Skeletal muscle satellite cell (primary cell): ENCODE measurements around the gene DGCR2.
"Not testable (repeated sequence)": the region's sequence is repeated elsewhere in the genome, so short reads cannot be mapped to it uniquely, and the experiment has no call there.

Experiments
- H3K27me3 ChIP-seq: 2 replicates; pipeline ENCODE4 v1.7.0; 2013; ENCODE audit warnings: low read length; ENCODE audit not compliant: control insufficient read depth, insufficient read depth
- H3K36me3 ChIP-seq: 2 replicates; pipeline ENCODE4 v1.7.0; 2013; ENCODE audit warnings: mild to moderate bottlenecking, control low read depth, low read length; ENCODE audit not compliant: insufficient read depth
- H3K4me1 ChIP-seq: 2 replicates; pipeline ENCODE4 v1.7.0; 2013; ENCODE audit warnings: low read length; ENCODE audit not compliant: control insufficient read depth, insufficient read depth
- H3K4me2 ChIP-seq: 2 replicates; pipeline ENCODE4 v1.7.0; 2013; ENCODE audit warnings: mild to moderate bottlenecking, low read length
- H3K4me3 ChIP-seq: 2 replicates; pipeline ENCODE4 v1.7.0; 2013; ENCODE audit warnings: low read length
- H3K9ac ChIP-seq: 2 replicates; pipeline ENCODE4 v1.7.0; 2013; ENCODE audit warnings: mild to moderate bottlenecking, low read depth, low read length, moderate library complexity
- H3K9me3 ChIP-seq: replicated peaks from 2 replicates; pipeline ENCODE4 v1.7.0; 2013; ENCODE audit warnings: mild to moderate bottlenecking, control low read depth, low read length

Gene DGCR2

GRCh38 chr22:19084126-19084525 lies 38.1 kb downstream of the DGCR2 start:
- H3K9me3 ChIP-seq, H3K27me3 ChIP-seq, H3K4me3 ChIP-seq, H3K4me2 ChIP-seq, H3K9ac ChIP-seq: not testable (repeated sequence)
- peaks cover 23% of the 10 kb centered on the region for H3K36me3 ChIP-seq
- H3K4me1 ChIP-seq: peaks cover 20% of the 10 kb centered on the region

- Histone ChIP-seq H3K36me3 (peaks cover 16% of the 10 kb centered on the region), H3K9me3 (no peaks in the 10 kb centered on the region), H3K9ac (no peak overlapping the region), H3K27me3 (no peaks in the 10 kb centered on the region), H3K4me3 (no peak overlapping the region), H3K4me2 (no peak overlapping the region), H3K4me1 (peaks cover 20% of the 10 kb centered on the region)
Measured at GRCh38 chr22:19082793-19083192, 39.4 kb downstream of the DGCR2 start.

GRCh38 chr22:19082101-19082500 lies 40.1 kb downstream of the DGCR2 start:
- H3K27me3 ChIP-seq: no peaks in the 10 kb centered on the region
- H3K4me2 ChIP-seq: no peak overlapping the region
- H3K36me3 ChIP-seq: peaks cover 15% of the 10 kb centered on the region
- no peaks in the 10 kb centered on the region for H3K9me3 ChIP-seq
- no peak overlapping the region for H3K4me3 ChIP-seq
- peaks cover 18% of the 10 kb centered on the region for H3K4me1 ChIP-seq
- no peak overlapping the region for H3K9ac ChIP-seq

GRCh38 chr22:19081351-19081750 lies 40.9 kb downstream of the DGCR2 start:
- Histone ChIP-seq H3K4me1 (peaks cover 11% of the 10 kb centered on the region), H3K9me3 (no peaks in the 10 kb centered on the region), H3K9ac (no peak overlapping the region), H3K36me3 (peaks cover 15% of the 10 kb centered on the region), H3K4me2 (no peak overlapping the region), H3K4me3 (no peak overlapping the region), H3K27me3 (no peaks in the 10 kb centered on the region)

GRCh38 chr22:19080853-19081252 lies 41.4 kb downstream of the DGCR2 start:
- Histone ChIP-seq H3K9ac (no peak overlapping the region), H3K27me3 (no peaks in the 10 kb centered on the region), H3K36me3 (peaks cover 15% of the 10 kb centered on the region), H3K4me1 (peaks cover 7% of the 10 kb centered on the region), H3K4me3 (no peak overlapping the region), H3K4me2 (no peak overlapping the region), H3K9me3 (no peaks in the 10 kb centered on the region)

GRCh38 chr22:19079691-19080090 lies 42.5 kb downstream of the DGCR2 start:
- Histone ChIP-seq H3K36me3 (peaks cover 15% of the 10 kb centered on the region), H3K9ac (no peak overlapping the region), H3K4me2 (no peak overlapping the region), H3K4me3 (no peak overlapping the region), H3K4me1 (no peaks in the 10 kb centered on the region), H3K27me3 (no peaks in the 10 kb centered on the region), H3K9me3 (no peaks in the 10 kb centered on the region)

GRCh38 chr22:19075404-19075803 lies 46.8 kb downstream of the DGCR2 start:
- Histone ChIP-seq H3K36me3 (peaks cover 8% of the 10 kb centered on the region), H3K9ac (no peak overlapping the region), H3K4me2 (no peak overlapping the region), H3K27me3 (no peaks in the 10 kb centered on the region), H3K4me1 (no peaks in the 10 kb centered on the region), H3K4me3 (no peak overlapping the region), H3K9me3 (no peaks in the 10 kb centered on the region)

GRCh38 chr22:19072853-19073252 lies 49.4 kb downstream of the DGCR2 start:
- peaks cover 20% of the 10 kb centered on the region for H3K36me3 ChIP-seq

GRCh38 chr22:19070397-19071169 lies 51.6 kb downstream of the DGCR2 start:
- Histone ChIP-seq H3K36me3 (peaks cover 21% of the 10 kb centered on the region), H3K9me3 (no peaks in the 10 kb centered on the region), H3K4me1 (peaks cover 10% of the 10 kb centered on the region), H3K4me2 (no peak overlapping the region), H3K9ac (no peak overlapping the region), H3K27me3 (no peaks in the 10 kb centered on the region), H3K4me3 (no peak overlapping the region)

More at GRCh38 chr22:19072853-19073252, 49.4 kb downstream of the DGCR2 start:
- not testable (repeated sequence) for H3K9me3 ChIP-seq, H3K4me2 ChIP-seq, H3K4me3 ChIP-seq, H3K4me1 ChIP-seq, H3K9ac ChIP-seq, H3K27me3 ChIP-seq

GRCh38 chr22:19069451-19069850 lies 52.8 kb downstream of the DGCR2 start:
- Histone ChIP-seq H3K9me3 (no peaks in the 10 kb centered on the region), H3K4me3 (no peak overlapping the region), H3K27me3 (no peaks in the 10 kb centered on the region), H3K9ac (no peak overlapping the region), H3K4me2 (no peak overlapping the region), H3K36me3 (peaks cover 28% of the 10 kb centered on the region), H3K4me1 (peaks cover 10% of the 10 kb centered on the region)

- Histone ChIP-seq H3K36me3 (peaks cover 34% of the 10 kb centered on the region), H3K9ac (no peak overlapping the region)
Measured at GRCh38 chr22:19068784-19069271, 53.4 kb downstream of the DGCR2 start.

More at GRCh38 chr22:19068784-19069271, 53.4 kb downstream of the DGCR2 start:
- H3K27me3 ChIP-seq: no peaks in the 10 kb centered on the region
- no peaks in the 10 kb centered on the region for H3K9me3 ChIP-seq
- H3K4me2 ChIP-seq: no peak overlapping the region
- H3K4me3 ChIP-seq: no peak overlapping the region
- H3K4me1 ChIP-seq: peaks cover 10% of the 10 kb centered on the region
